Putamen (tissue), 1 donor: ENCODE results near the gene PCDHA5.
"Not testable (repeated sequence)": the region's sequence is repeated elsewhere in the genome, so short reads cannot be mapped to it uniquely, and the experiment has no call there.

ENCODE experiments used
- DNase-seq: peaks from one replicate; pipeline ENCODE4 v3.0.0-alpha.2; 2016; ENCODE audit warnings: low spot score

PCDHA5 gene

DNA sequence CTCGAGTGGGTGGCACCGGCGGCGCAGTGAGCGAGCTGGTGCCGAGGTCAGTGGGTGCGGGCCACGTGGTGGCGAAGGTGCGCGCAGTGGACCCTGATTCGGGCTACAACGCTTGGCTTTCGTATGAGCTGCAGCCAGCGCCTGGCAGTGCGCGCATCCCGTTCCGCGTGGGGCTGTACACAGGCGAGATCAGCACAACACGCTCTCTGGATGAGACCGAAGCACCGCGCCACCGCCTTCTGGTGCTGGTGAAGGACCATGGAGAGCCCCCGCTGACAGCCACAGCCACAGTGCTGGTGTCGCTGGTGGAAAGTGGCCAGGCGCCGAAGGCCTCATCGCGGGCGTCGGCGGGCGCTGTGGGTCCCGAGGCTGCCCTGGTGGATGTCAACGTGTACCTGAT is 2.1 kb downstream of the PCDHA5 start:
- DNase-seq: no peak

DNA sequence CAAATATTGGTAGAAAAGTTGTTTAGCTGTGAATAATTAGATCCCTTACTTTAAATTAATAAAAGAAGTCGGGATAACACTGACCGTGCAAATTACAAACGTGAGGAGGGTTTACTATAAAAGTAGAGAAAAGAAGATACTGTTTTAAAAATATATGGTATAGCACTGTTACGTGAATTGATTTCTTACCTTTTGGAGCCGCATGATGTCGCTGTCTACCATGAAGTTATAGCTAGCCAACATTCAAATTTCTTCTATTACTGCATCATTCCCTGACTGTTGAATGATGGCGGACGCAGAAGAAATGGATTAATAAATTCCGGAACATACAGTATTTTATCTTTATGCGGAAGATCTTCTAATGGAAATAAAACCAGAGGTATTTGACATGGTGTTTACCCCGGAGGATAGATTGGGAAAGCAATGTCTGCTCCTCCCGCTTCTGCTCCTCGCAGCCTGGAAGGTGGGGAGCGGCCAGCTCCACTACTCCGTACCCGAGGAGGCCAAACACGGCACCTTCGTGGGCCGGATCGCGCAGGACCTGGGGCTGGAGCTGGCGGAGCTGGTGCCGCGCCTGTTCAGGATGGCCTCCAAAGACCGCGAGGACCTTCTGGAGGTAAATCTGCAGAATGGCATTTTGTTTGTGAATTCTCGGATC is 6.4 kb downstream of the PCDHA5 start, which contains the start of gene PCDHA6:
Gene PCDHA6 (plus strand): TSS at position 257 of the 658 bp plus-strand sequence. CDS start 132 bp downstream, at position 389.
- DNase-seq: no peak

GRCh38 chr5:140828362-140828737 is 6.9 kb downstream of the PCDHA5 start:
- DNase-seq: no peak

DNA sequence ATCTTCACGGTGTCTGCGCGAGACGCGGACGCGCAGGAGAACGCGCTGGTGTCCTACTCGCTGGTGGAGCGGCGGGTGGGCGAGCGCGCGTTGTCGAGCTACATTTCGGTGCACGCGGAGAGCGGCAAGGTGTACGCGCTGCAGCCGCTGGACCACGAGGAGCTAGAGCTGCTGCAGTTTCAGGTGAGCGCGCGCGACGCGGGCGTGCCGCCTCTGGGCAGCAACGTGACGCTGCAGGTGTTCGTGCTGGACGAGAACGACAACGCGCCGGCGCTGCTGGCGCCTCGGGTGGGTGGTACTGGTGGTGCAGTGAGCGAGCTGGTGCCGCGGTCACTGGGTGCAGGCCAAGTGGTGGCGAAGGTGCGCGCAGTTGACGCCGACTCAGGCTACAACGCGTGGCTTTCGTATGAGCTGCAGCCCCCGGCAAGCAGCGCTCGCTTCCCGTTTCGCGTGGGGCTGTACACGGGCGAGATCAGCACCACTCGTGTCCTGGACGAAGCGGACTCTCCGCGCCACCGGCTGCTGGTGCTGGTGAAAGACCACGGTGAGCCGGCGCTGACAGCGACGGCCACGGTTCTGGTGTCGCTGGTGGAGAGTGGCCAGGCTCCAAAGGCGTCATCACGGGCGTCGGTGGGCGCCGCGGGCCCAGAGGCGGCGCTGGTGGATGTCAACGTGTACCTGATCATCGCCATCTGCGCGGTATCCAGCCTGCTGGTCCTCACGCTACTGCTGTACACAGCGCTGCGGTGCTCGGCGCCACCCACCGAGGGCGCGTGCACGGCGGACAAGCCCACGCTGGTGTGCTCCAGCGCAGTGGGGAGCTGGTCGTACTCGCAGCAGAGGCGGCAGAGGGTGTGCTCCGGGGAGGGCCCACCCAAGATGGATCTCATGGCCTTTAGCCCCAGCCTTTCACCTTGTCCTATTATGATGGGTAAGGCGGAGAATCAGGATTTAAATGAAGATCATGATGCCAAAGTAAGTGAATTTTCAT is 8.4 kb downstream of the PCDHA5 start:
- DNase-seq: not testable (repeated sequence)

DNA sequence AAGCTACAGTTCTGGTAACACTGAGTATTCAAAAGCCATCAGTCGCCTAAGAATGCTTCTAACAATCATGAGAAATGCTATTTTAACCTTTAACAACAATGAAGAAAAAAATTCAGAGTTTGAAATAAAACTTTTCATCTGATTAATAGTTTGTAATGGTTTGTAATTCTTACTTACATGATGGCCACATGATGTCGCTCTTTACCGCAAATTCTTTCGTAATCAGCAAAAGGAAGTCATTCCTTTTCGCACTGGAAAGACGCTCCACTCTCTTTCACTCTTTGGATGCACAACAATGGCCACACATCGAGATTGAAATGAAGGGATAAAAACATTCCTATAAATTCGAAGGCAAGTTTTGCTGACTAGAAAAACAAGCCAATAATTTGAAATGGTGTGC is 12.6 kb downstream of the PCDHA5 start, which contains the start of gene PCDHA7:
Gene PCDHA7 (plus strand): TSS at position 277 of the 400 bp plus-strand sequence. CDS start 115 bp downstream, at position 392.
- no peak for DNase-seq

GRCh38 chr5:140834439-140835008 is 13.1 kb downstream of the PCDHA5 start:
- not testable (repeated sequence) for DNase-seq

DNA sequence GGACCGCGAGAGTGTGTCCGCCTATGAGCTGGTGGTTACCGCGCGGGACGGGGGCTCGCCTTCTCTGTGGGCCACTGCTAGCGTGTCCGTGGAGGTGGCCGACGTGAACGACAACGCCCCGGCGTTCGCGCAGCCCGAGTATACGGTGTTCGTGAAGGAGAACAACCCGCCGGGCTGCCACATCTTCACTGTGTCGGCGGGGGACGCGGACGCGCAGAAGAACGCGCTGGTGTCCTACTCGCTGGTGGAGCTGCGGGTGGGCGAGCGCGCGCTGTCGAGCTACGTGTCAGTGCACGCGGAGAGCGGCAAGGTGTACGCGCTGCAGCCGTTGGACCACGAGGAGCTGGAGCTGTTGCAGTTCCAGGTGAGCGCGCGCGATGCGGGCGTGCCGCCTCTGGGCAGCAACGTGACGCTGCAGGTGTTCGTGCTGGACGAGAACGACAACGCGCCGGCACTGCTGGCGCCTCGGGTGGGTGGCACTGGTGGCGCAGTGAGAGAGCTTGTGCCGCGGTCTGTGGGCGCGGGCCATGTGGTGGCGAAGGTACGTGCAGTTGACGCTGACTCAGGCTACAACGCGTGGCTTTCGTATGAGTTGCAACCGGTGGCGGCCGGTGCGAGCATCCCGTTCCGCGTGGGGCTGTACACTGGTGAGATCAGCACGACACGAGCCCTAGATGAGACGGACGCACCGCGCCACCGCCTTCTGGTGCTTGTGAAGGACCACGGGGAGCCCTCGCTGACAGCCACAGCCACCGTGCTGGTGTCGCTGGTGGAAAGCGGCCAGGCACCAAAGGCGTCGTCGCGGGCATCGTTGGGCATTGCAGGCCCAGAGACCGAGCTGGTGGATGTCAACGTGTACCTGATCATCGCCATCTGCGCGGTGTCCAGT is 14.5 kb downstream of the PCDHA5 start:
- DNase-seq: no peak

- DNase-seq: no peak
Measured at GRCh38 chr5:140840978-140841962, 19.9 kb downstream of the PCDHA5 start, which contains the start of gene PCDHA8. Gene PCDHA8 (plus strand): TSS chr5:140841187. CDS start chr5:140841322, 135 bp downstream.

DNA sequence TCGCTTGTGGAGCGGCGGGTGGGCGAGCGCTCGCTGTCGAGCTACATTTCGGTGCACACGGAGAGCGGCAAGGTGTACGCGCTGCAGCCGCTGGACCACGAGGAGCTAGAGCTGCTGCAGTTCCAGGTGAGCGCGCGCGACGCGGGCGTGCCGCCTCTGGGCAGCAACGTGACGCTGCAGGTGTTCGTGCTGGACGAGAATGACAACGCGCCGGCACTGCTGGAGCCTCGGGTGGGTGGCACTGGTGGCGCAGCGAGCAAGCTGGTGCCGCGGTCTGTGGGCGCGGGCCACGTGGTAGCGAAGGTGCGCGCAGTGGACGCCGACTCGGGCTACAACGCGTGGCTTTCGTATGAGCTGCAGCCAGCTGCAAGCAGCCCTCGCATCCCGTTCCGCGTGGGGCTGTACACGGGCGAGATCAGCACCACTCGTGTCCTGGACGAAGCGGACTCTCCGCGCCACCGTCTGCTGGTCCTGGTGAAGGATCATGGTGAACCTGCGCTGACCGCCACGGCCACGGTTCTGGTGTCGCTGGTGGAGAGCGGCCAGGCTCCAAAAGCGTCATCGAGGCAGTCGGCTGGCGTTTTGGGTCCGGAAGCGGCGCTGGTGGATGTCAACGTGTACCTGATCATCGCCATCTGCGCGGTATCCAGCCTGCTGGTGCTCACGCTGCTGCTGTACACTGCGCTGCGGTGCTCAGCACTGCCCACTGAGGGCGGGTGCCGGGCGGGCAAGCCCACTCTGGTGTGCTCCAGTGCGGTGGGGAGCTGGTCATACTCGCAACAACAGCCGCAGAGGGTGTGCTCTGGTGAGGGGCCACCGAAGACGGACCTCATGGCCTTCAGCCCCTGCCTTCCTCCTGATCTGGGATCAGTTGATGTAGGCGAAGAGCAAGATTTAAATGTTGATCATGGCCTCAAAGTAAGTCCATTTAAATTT is 21.7 kb downstream of the PCDHA5 start:
- DNase-seq: no peak

GRCh38 chr5:140848139-140849102 is 27.0 kb downstream of the PCDHA5 start, which contains the start of gene PCDHA9:
Gene PCDHA9 (plus strand): TSS chr5:140848382. CDS start chr5:140848496, 114 bp downstream.
- not testable (repeated sequence) for DNase-seq

GRCh38 chr5:140849831-140850634 is 28.6 kb downstream of the PCDHA5 start:
- not testable (repeated sequence) for DNase-seq

GRCh38 chr5:140855772-140856674 is 34.6 kb downstream of the PCDHA5 start, which contains the start of gene PCDHA10:
Gene PCDHA10 (plus strand): TSS chr5:140855897. CDS start chr5:140856049, 152 bp downstream.
- DNase-seq: peak; percentile 16

- no peak for DNase-seq
Measured at GRCh38 chr5:140857177-140857986, 36.0 kb downstream of the PCDHA5 start.

- no peak for DNase-seq
Measured at GRCh38 chr5:140857987-140858240, 36.5 kb downstream of the PCDHA5 start.
